ENCODE data around the gene BAZ1B.

DNA sequence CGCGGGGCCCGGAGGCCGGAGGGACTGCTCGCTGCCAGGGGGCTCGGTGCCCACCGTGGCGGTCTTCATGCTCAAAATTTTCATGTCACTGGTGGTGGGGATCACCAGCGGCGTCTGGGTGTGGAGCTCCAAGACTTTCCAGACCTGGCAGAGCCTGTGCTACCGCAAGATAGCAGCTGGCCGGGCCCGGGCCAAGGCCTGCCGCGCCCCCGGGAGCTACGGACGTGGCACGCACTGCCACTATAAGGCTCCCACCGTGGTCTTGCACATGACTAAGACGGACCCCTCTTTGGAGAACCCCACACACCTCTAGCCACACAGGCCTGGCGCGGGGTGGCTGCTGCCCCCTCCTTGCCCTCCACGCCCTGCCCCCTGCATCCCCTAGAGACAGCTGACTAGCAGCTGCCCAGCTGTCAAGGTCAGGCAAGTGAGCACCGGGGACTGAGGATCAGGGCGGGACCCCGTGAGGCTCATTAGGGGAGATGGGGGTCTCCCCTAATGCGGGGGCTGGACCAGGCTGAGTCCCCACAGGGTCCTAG is 86.6 kb downstream of the BAZ1B start:
- no peak for TF ChIP-seq POLR2A (IDR thresholded peaks at IDR 0.05)
- TF ChIP-seq, protein P1, sequence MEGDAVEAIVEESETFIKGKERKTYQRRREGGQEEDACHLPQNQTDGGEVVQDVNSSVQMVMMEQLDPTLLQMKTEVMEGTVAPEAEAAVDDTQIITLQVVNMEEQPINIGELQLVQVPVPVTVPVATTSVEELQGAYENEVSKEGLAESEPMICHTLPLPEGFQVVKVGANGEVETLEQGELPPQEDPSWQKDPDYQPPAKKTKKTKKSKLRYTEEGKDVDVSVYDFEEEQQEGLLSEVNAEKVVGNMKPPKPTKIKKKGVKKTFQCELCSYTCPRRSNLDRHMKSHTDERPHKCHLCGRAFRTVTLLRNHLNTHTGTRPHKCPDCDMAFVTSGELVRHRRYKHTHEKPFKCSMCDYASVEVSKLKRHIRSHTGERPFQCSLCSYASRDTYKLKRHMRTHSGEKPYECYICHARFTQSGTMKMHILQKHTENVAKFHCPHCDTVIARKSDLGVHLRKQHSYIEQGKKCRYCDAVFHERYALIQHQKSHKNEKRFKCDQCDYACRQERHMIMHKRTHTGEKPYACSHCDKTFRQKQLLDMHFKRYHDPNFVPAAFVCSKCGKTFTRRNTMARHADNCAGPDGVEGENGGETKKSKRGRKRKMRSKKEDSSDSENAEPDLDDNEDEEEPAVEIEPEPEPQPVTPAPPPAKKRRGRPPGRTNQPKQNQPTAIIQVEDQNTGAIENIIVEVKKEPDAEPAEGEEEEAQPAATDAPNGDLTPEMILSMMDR (IDR thresholded peaks at IDR 0.05): no peak

Measured in adrenal gland (tissue), 5 donors.